NOMO-1 treated with DMSO at 0.1 percent for 48 hours (cell line): ENCODE measurements around the gene ENOX2.
A peak's percentile ranks its signal among the peaks of the same experiment; 100 is the strongest.
"Not testable (repeated sequence)": the region's sequence is repeated elsewhere in the genome, so short reads cannot be mapped to it uniquely, and the experiment has no call there.

Experiments
- DNase-seq: peaks from one replicate; lab custom pipeline; 2025; ENCODE audit not compliant: unreplicated experiment; lab: John Stamatoyannopoulos, UW

Gene ENOX2

GRCh38 chrX:130902783-130903613 lies at the start of gene ENOX2:
Gene ENOX2, minus strand, starts transcription at chrX:130903209. Its CDS starts 199,993 bp downstream, at chrX:130703216.
- peak; percentile 90 for DNase-seq

GRCh38 chrX:130952266-130953043 lies 49.4 kb upstream of the ENOX2 start:
- no peak for DNase-seq

- no peak for DNase-seq
Observed at GRCh38 chrX:130944230-130944629, 41.2 kb upstream of the ENOX2 start.

- DNase-seq: no peak
Observed at GRCh38 chrX:130937101-130937500, 34.1 kb upstream of the ENOX2 start.

GRCh38 chrX:130933358-130933757 lies 30.3 kb upstream of the ENOX2 start:
- peak; percentile 4 for DNase-seq

GRCh38 chrX:130920405-130920804 lies 17.4 kb upstream of the ENOX2 start:
- DNase-seq: not testable (repeated sequence)

- DNase-seq: not testable (repeated sequence)
Observed at GRCh38 chrX:130919676-130920075, 16.7 kb upstream of the ENOX2 start.

GRCh38 chrX:130918498-130918897 lies 15.5 kb upstream of the ENOX2 start:
- not testable (repeated sequence) for DNase-seq

- peak; percentile 49 for DNase-seq
Observed at GRCh38 chrX:130916636-130917422, 13.8 kb upstream of the ENOX2 start.

- DNase-seq: peak; percentile 8
Observed at GRCh38 chrX:130915302-130915701, 12.3 kb upstream of the ENOX2 start.

- DNase-seq: no peak
Observed at GRCh38 chrX:130909469-130910136, 6.6 kb upstream of the ENOX2 start.

GRCh38 chrX:130906776-130907175 lies 3.8 kb upstream of the ENOX2 start:
- no peak for DNase-seq

GRCh38 chrX:130902446-130902782 lies 595 bp downstream of the ENOX2 start:
- DNase-seq: no peak

GRCh38 chrX:130896802-130897501 lies 6.1 kb downstream of the ENOX2 start:
- no peak for DNase-seq

GRCh38 chrX:130896026-130896425 lies 7.0 kb downstream of the ENOX2 start:
- DNase-seq: no peak

- DNase-seq: no peak
Observed at GRCh38 chrX:130895299-130895698, 7.7 kb downstream of the ENOX2 start.

- DNase-seq: no peak
Observed at GRCh38 chrX:130893356-130894085, 9.5 kb downstream of the ENOX2 start.

- no peak for DNase-seq
Observed at GRCh38 chrX:130887376-130887775, 15.6 kb downstream of the ENOX2 start.

GRCh38 chrX:130885996-130886395 lies 17.0 kb downstream of the ENOX2 start:
- DNase-seq: no peak

- DNase-seq: no peak
Observed at GRCh38 chrX:130885508-130885907, 17.5 kb downstream of the ENOX2 start.
